Ascending aorta (tissue), 2 donors: ENCODE data around the gene SCN7A. TPM values are rescaled to one million over a fixed set of nuclear protein-coding genes. Genes with fewer than 3 reads are reported as not detected.

Experiments used
- DNase-seq, 2 donors: peaks; one replicate each; pipeline ENCODE4 v3.0.0-alpha.2; 2019; ENCODE audit warnings: low spot score in 2 of 2
- H3K27ac ChIP-seq, 2 donors: fragments of 200-600 bp; sonication (generic); one replicate each; pipeline ENCODE4 v1.5.1; 2016 to 2017; ENCODE audit warnings: mild to moderate bottlenecking in 1 of 2
- H3K27me3 ChIP-seq: fragments of 200-600 bp; sonication (generic); one replicate; pipeline ENCODE4 v1.5.1; 2017
- H3K36me3 ChIP-seq, 2 donors: fragments of 200-600 bp; sonication (generic); one replicate each; pipeline ENCODE4 v1.5.1; 2016
- H3K4me1 ChIP-seq, 2 donors: fragments of 200-600 bp; sonication (generic); one replicate each; pipeline ENCODE4 v1.5.1; 2016 to 2017; ENCODE audit warnings: mild to moderate bottlenecking in 1 of 2
- H3K4me3 ChIP-seq, 2 donors: fragments of 200-600 bp; sonication (generic); one replicate each; pipeline ENCODE4 v1.5.1; 2016 to 2017; ENCODE audit warnings: mild to moderate bottlenecking in 1 of 2
- H3K9me3 ChIP-seq, 2 donors: fragments of 200-600 bp; sonication (generic); one replicate each; pipeline ENCODE4 v1.5.1; 2016
- CTCF ChIP-seq, 3 experiments: fragments of 200-600 bp in 2 of 3; fragments of 450-650 bp in 1 of 3; sonication (generic) in 2 of 3; IDR thresholded peaks; one replicate each; pipeline ENCODE4 v1.5.1; 2016 to 2019; ENCODE audit warnings: antibody characterized with exemption in 3 of 3, mild to moderate bottlenecking in 1 of 3, moderate library complexity in 1 of 3
- intact Hi-C: fragments of 100-400 bp; cut with DNase I; formaldehyde crosslinking; loops from one replicate; pipeline ENCODE4 v1.15.1; 2023
- total RNA-seq: library from RNA; depleted of rRNA; stranded (reverse); fragments of >200 nt; gene quantifications from one replicate; pipeline ENCODE4 v1.1.0, GENCODE V29; 2016

SCN7A gene
- total RNA-seq, 1 donor from 2014 or later, result 2.9 TPM

- Histone ChIP-seq H3K36me3 (no peaks in the 10 kb centered on the region), H3K4me1 (no peaks in the 10 kb centered on the region), H3K9me3 (no peaks in the 10 kb centered on the region), H3K27ac (no peak overlapping the region), H3K4me3 (no peak overlapping the region), H3K27me3 (no peaks in the 10 kb centered on the region)
- intact Hi-C loops, result no loop called here
- no peak for DNase-seq
- no peak for TF ChIP-seq CTCF (IDR thresholded peaks at IDR 0.05)
Observed at GRCh38 chr2:166436976-166437375, 57.1 kb downstream of the SCN7A start.

GRCh38 chr2:166436189-166436588, 57.9 kb downstream of the SCN7A start:
- Histone ChIP-seq H3K4me3 (no peak overlapping the region), H3K9me3 (no peaks in the 10 kb centered on the region), H3K36me3 (no peaks in the 10 kb centered on the region), H3K27me3 (no peaks in the 10 kb centered on the region), H3K27ac (no peak overlapping the region), H3K4me1 (no peaks in the 10 kb centered on the region)
- TF ChIP-seq CTCF (IDR thresholded peaks at IDR 0.05), result no peak
- DNase-seq, result no peak
- intact Hi-C loops, result no loop called here

GRCh38 chr2:166434491-166434890, 59.6 kb downstream of the SCN7A start:
- no peak for DNase-seq
- intact Hi-C loops, result no loop called here
- no peak for TF ChIP-seq CTCF (IDR thresholded peaks at IDR 0.05)
- no peaks in the 10 kb centered on the region for H3K27me3 ChIP-seq
- H3K36me3 ChIP-seq, result no peaks in the 10 kb centered on the region
- no peaks in the 10 kb centered on the region for H3K4me1 ChIP-seq
- no peak overlapping the region for H3K27ac ChIP-seq
- no peaks in the 10 kb centered on the region for H3K9me3 ChIP-seq
- H3K4me3 ChIP-seq, result no peak overlapping the region

- TF ChIP-seq CTCF (IDR thresholded peaks at IDR 0.05), result no peak
- Histone ChIP-seq H3K27me3 (no peaks in the 10 kb centered on the region), H3K4me1 (no peaks in the 10 kb centered on the region), H3K36me3 (no peaks in the 10 kb centered on the region), H3K27ac (no peak overlapping the region), H3K4me3 (no peak overlapping the region), H3K9me3 (no peaks in the 10 kb centered on the region)
- no peak for DNase-seq
- intact Hi-C loops, result no loop called here
Observed at GRCh38 chr2:166433457-166433856, 60.6 kb downstream of the SCN7A start.

GRCh38 chr2:166432331-166432730, 61.7 kb downstream of the SCN7A start:
- H3K27ac ChIP-seq, result no peak overlapping the region
- intact Hi-C loops, result no loop called here
- TF ChIP-seq CTCF (IDR thresholded peaks at IDR 0.05), result no peak
- DNase-seq, result no peak
- H3K4me3 ChIP-seq, result no peak overlapping the region
- no peaks in the 10 kb centered on the region for H3K9me3 ChIP-seq
- no peaks in the 10 kb centered on the region for H3K27me3 ChIP-seq
- H3K4me1 ChIP-seq, result no peaks in the 10 kb centered on the region
- H3K36me3 ChIP-seq, result no peaks in the 10 kb centered on the region

GRCh38 chr2:166424841-166425240, 69.2 kb downstream of the SCN7A start:
- intact Hi-C loops, result no loop called here
- no peak for DNase-seq
- H3K4me3 ChIP-seq, result no peak overlapping the region
- H3K27ac ChIP-seq, result no peak overlapping the region
- no peaks in the 10 kb centered on the region for H3K9me3 ChIP-seq
- H3K36me3 ChIP-seq, result no peaks in the 10 kb centered on the region
- H3K4me1 ChIP-seq, result no peaks in the 10 kb centered on the region
- TF ChIP-seq CTCF (IDR thresholded peaks at IDR 0.05), result no peak
- H3K27me3 ChIP-seq, result no peaks in the 10 kb centered on the region
